ENCODE measurements around the gene MYOM1. TPM values are rescaled to one million over a fixed set of nuclear protein-coding genes. Genes with fewer than 3 reads are reported as not detected.

The MYOM1 gene
- total and polyA plus RNA-seq, 2 donors (not counting 3 experiments of a cell fraction or from before 2014, with no cell fraction given) = 0.08 TPM; not detected in 1

DNA sequence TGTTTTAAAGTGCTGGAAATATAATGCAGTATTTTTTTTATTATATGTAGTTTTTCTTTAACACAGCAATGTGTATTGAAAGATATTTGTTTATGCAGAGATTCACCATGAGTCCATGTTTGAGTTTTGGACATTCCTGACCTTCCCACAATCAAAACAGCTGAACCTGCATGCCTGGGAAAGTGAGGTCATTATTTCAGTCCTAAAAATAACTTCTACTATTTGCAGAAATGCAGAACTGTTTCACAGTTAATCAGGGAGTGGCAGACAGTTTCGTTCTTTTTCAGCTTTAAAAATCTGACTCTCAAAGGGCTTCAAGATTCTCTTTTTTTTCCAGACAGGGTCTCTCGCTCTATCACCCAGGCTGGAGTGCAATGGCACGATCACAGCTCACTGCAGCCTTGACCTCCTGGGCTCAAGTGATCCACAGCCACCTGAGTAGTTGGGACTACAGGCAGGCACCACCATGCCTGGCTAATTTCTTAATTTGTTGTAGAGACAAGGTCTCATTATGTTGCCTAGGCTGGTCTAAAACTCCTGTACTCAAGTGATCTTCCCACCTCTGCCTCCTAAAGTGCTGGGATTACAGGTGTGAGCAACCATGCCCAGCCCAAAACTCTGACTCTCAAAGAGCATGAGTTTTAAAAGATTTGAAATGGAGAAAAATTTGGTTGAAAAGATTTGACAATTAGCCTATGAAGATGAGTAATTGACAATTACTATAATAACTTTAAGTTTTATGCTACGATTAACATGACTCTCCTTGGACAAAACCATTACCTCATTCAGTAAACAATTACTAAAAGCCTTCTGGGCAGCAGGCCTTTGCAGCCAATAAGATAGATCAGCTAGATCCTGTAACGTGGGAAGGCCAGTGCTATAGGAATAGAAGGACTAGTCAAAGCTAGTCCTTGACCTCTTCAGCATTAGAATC, 37.2 kb upstream of the MYOM1 start:
- Histone ChIP-seq H4K20me1 (replicated peaks; ENCODE audit: control insufficient read depth, extremely low read depth, insufficient read depth, low read length) (no peaks in the 10 kb centered on the region), H3K4me2 (ENCODE audit: insufficient read depth, low read length) (no peak overlapping the region), H3K4me3 (replicated peaks in 1 of 3; ENCODE audit: insufficient read depth in 1 of 3, low read depth in 1 of 3, low read length in 3 of 3) (no peak overlapping the region), H3K79me2 (ENCODE audit: control insufficient read depth, insufficient read depth, low read length) (peaks cover 42% of the 10 kb centered on the region), H3K36me3 (ENCODE audit: control insufficient read depth in 2 of 2, extremely low read depth in 1 of 2, insufficient read depth in 2 of 2, low read length in 2 of 2) (peaks cover 26 to 32% of the 10 kb centered on the region in 2 experiments), H3K27ac (ENCODE audit: insufficient read depth, low read depth, low read length) (peak overlapping the region; percentile 23), H2AFZ (ENCODE audit: low read depth, low read length) (no peak overlapping the region), H3K27me3 (ENCODE audit: control insufficient read depth in 2 of 2, insufficient read depth in 2 of 2, low read length in 2 of 2) (no peaks in the 10 kb centered on the region), H3K9me3 (replicated peaks; ENCODE audit: control insufficient read depth, insufficient read depth, low read length) (no peaks in the 10 kb centered on the region), H3K4me1 (ENCODE audit: control insufficient read depth, extremely low read depth, insufficient read depth, low read length) (peaks cover 38% of the 10 kb centered on the region), H3K9ac (replicated peaks; ENCODE audit: extremely low read depth, insufficient read depth, low read length) (no peak overlapping the region), H3K9me1 (replicated peaks; ENCODE audit: control insufficient read depth, extremely low read depth, insufficient read depth, low read length) (no peaks in the 10 kb centered on the region)
- intact Hi-C loops (cut with micrococcal nuclease) = no loop called here
- POLR2A ChIA-PET = interaction anchor here (1.1 to 1.2 kb wide), 2 partner anchors 9 to 338 kb away, joined by 3 read pairs; partner anchors contain the start of gene MYL12A
- peak; percentile 32 for DNase-seq (ENCODE audit: low read depth, low spot score)
- FAIRE-seq = no peak
- CTCF ChIA-PET = interaction anchor here (0.8 to 2.0 kb wide), 2 partner anchors 9 to 11 kb away, joined by 3 to 4 read pairs; no protein-coding TSS in a partner anchor
- no TSS peak for BruUV-seq (replicated peaks)
- dilution Hi-C loops (cut with MboI; ENCODE audit: extremely low pct_ligation_motif_present, low sequenced_read_pairs) = loop anchor here (25.0 kb wide), 1 partner anchor 205 kb away; the partner anchor contains the start of gene TGIF1
- TF ChIP-seq GATA2 (IDR thresholded peaks at IDR 0.05; ENCODE audit: insufficient read depth, insufficient read length, low read depth, low read length) = no peak
- peak; percentile 59 for TF ChIP-seq JUN (IDR thresholded peaks at IDR 0.05; ENCODE audit: borderline replicate concordance, insufficient read depth, insufficient read length, low read depth)

DNA sequence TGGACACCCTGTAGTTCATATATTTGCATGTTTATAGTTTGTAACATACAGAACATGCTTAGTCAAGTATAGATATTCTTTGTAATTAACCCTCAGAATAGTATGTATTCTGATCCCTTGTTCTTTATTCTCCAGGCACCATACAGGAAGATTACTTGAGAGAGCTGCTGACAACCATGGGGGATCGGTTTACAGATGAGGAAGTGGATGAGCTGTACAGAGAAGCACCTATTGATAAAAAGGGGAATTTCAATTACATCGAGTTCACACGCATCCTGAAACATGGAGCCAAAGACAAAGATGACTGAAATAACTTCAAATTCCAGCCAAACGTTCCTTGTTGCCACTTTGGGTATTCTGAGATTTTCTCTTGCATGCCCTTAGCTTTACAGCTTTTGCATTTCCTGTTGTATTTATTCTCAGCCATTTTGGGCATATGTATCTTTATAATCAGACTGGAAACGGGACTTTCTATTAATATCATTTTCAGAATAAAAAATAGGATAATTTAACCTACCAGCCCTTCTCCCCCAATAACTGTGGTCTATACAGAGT, 35.9 kb upstream of the MYOM1 start:
- peak; percentile 72 for FAIRE-seq
- POLR2A ChIA-PET = interaction anchor here (1.2 kb wide), 1 partner anchor 8 kb away, joined by 3 read pairs; the partner anchor contains the start of gene MYL12A
- Histone ChIP-seq H3K27ac (ENCODE audit: insufficient read depth, low read depth, low read length) (no peak overlapping the region), H3K9me3 (replicated peaks; ENCODE audit: control insufficient read depth, insufficient read depth, low read length) (no peaks in the 10 kb centered on the region), H3K4me2 (ENCODE audit: insufficient read depth, low read length) (peak overlapping the region; percentile 8), H3K27me3 (ENCODE audit: control insufficient read depth in 2 of 2, insufficient read depth in 2 of 2, low read length in 2 of 2) (no peaks in the 10 kb centered on the region), H4K20me1 (replicated peaks; ENCODE audit: control insufficient read depth, extremely low read depth, insufficient read depth, low read length) (no peaks in the 10 kb centered on the region), H3K9ac (replicated peaks; ENCODE audit: extremely low read depth, insufficient read depth, low read length) (no peak overlapping the region), H3K36me3 (ENCODE audit: control insufficient read depth in 2 of 2, extremely low read depth in 1 of 2, insufficient read depth in 2 of 2, low read length in 2 of 2) (peaks cover 26 to 32% of the 10 kb centered on the region in 2 experiments), H3K9me1 (replicated peaks; ENCODE audit: control insufficient read depth, extremely low read depth, insufficient read depth, low read length) (no peaks in the 10 kb centered on the region), H3K79me2 (ENCODE audit: control insufficient read depth, insufficient read depth, low read length) (peaks cover 55% of the 10 kb centered on the region), H3K4me3 (replicated peaks in 1 of 3; ENCODE audit: insufficient read depth in 1 of 3, low read depth in 1 of 3, low read length in 3 of 3) (no peak overlapping the region), H3K4me1 (ENCODE audit: control insufficient read depth, extremely low read depth, insufficient read depth, low read length) (peaks cover 47% of the 10 kb centered on the region), H2AFZ (ENCODE audit: low read depth, low read length) (no peak overlapping the region)
- CTCF ChIA-PET = interaction anchor here (2.0 kb wide), 1 partner anchor 9 kb away, joined by 4 read pairs; no protein-coding TSS in a partner anchor
- BruUV-seq (replicated peaks) = no TSS peak
- TF ChIP-seq GATA2 (IDR thresholded peaks at IDR 0.05; ENCODE audit: insufficient read depth, insufficient read length, low read depth, low read length) (no peak), POLR2A (IDR thresholded peaks at IDR 0.05; ENCODE audit: low read depth, low read length) (no peak), FOS (IDR thresholded peaks at IDR 0.05; ENCODE audit: borderline replicate concordance, insufficient read depth, low read length) (no peak), JUN (IDR thresholded peaks at IDR 0.05; ENCODE audit: borderline replicate concordance, insufficient read depth, insufficient read length, low read depth) (no peak), MYC (IDR thresholded peaks at IDR 0.05; ENCODE audit: low read depth, low read length) (no peak), POLR2AphosphoS5 (IDR thresholded peaks at IDR 0.05; ENCODE audit: insufficient read depth, low read depth, low read length) (no peak), EZH2 (IDR thresholded peaks at IDR 0.05; ENCODE audit: borderline replicate concordance, low read depth, low read length, severe bottlenecking) (no peak)
- TF ChIP-seq, protein P1, sequence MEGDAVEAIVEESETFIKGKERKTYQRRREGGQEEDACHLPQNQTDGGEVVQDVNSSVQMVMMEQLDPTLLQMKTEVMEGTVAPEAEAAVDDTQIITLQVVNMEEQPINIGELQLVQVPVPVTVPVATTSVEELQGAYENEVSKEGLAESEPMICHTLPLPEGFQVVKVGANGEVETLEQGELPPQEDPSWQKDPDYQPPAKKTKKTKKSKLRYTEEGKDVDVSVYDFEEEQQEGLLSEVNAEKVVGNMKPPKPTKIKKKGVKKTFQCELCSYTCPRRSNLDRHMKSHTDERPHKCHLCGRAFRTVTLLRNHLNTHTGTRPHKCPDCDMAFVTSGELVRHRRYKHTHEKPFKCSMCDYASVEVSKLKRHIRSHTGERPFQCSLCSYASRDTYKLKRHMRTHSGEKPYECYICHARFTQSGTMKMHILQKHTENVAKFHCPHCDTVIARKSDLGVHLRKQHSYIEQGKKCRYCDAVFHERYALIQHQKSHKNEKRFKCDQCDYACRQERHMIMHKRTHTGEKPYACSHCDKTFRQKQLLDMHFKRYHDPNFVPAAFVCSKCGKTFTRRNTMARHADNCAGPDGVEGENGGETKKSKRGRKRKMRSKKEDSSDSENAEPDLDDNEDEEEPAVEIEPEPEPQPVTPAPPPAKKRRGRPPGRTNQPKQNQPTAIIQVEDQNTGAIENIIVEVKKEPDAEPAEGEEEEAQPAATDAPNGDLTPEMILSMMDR (IDR thresholded peaks at IDR 0.05; ENCODE audit: extremely low read depth in 1 of 2, insufficient read depth in 1 of 2, low read depth in 1 of 2, low read length in 2 of 2) = no peak
- TF ChIP-seq, protein P2, sequence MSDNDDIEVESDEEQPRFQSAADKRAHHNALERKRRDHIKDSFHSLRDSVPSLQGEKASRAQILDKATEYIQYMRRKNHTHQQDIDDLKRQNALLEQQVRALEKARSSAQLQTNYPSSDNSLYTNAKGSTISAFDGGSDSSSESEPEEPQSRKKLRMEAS (IDR thresholded peaks at IDR 0.05; ENCODE audit: insufficient read depth, insufficient read length) = no peak
- dilution Hi-C loops (cut with MboI; ENCODE audit: extremely low pct_ligation_motif_present, low sequenced_read_pairs) (loop anchor here (25.0 kb wide), 1 partner anchor 207 kb away; the partner anchor contains the start of gene TGIF1), intact Hi-C loops (cut with micrococcal nuclease) (no loop called here)
- no peak for DNase-seq (ENCODE audit: low read depth, low spot score)
